H9 (cell line): ENCODE measurements around the gene PRKCD. TPM values are rescaled to one million over a fixed set of nuclear protein-coding genes. Genes with fewer than 3 reads are reported as not detected.
A peak's percentile ranks its signal among the peaks of the same experiment; 100 is the strongest.

Source experiments
- DNase-seq: peaks from one replicate; pipeline ENCODE4 v3.0.0-alpha.2; 2017
- H2AFZ ChIP-seq: one replicate; pipeline ENCODE4 v1.6.1; 2013; ENCODE audit warnings: mild to moderate bottlenecking, low read length, control low read depth, moderate library complexity
- H2AK5ac ChIP-seq: 2 replicates; pipeline ENCODE4 v1.6.1; 2013; ENCODE audit warnings: low read length, control low read depth, mixed read lengths; ENCODE audit not compliant: insufficient read length
- H2BK120ac ChIP-seq: one replicate; pipeline ENCODE4 v1.6.1; 2013; ENCODE audit warnings: low read depth, mild to moderate bottlenecking, low read length, control low read depth, inconsistent platforms; ENCODE audit not compliant: poor library complexity, severe bottlenecking
- H2BK12ac ChIP-seq: 2 replicates; pipeline ENCODE4 v1.6.1; 2013; ENCODE audit warnings: low read length, control low read depth, mixed read lengths, low read depth; ENCODE audit not compliant: insufficient read length
- H2BK15ac ChIP-seq: 2 replicates; pipeline ENCODE4 v1.6.1; 2013; ENCODE audit warnings: low read depth, low read length, control low read depth
- H2BK20ac ChIP-seq: one replicate; pipeline ENCODE4 v1.6.1; 2013; ENCODE audit warnings: low read depth, mild to moderate bottlenecking, low read length, control low read depth, inconsistent platforms; ENCODE audit not compliant: poor library complexity, severe bottlenecking
- H2BK5ac ChIP-seq: 2 replicates; pipeline ENCODE4 v1.6.1; 2013; ENCODE audit warnings: low read length, control low read depth, mixed read lengths; ENCODE audit not compliant: insufficient read length
- H3K14ac ChIP-seq: 2 replicates; pipeline ENCODE4 v1.6.1; 2013; ENCODE audit warnings: low read length, control low read depth; ENCODE audit not compliant: insufficient read depth
- H3K18ac ChIP-seq: 2 replicates; pipeline ENCODE4 v1.6.1; 2013; ENCODE audit warnings: low read depth, mild to moderate bottlenecking, mixed read lengths, low read length, control low read depth; ENCODE audit not compliant: insufficient read length
- H3K23ac ChIP-seq: 2 replicates; pipeline ENCODE4 v1.6.1; 2013; ENCODE audit warnings: low read length, control low read depth, mixed read lengths, low read depth; ENCODE audit not compliant: insufficient read length
- H3K23me2 ChIP-seq: 2 replicates; pipeline ENCODE4 v1.6.1; 2013; ENCODE audit warnings: low read depth, mild to moderate bottlenecking, mixed read lengths, low read length, control low read depth; ENCODE audit not compliant: insufficient read length, poor library complexity, severe bottlenecking
- H3K27ac ChIP-seq: 2 replicates; pipeline ENCODE4 v1.5.1; 2013; ENCODE audit warnings: low read length, control low read depth, mixed read lengths, low read depth; ENCODE audit not compliant: insufficient read length
- H3K27me3 ChIP-seq: 2 replicates; pipeline ENCODE4 v1.6.1; 2013; ENCODE audit warnings: low read length, control low read depth, inconsistent platforms; ENCODE audit not compliant: insufficient read depth
- H3K4ac ChIP-seq: 2 replicates; pipeline ENCODE4 v1.6.1; 2013; ENCODE audit warnings: low read depth, mild to moderate bottlenecking, control low read depth, inconsistent platforms, low read length, moderate library complexity
- H3K4me1 ChIP-seq: 2 replicates; pipeline ENCODE4 v1.6.1; 2013; ENCODE audit warnings: low read length, control low read depth, inconsistent platforms; ENCODE audit not compliant: insufficient read depth
- H3K4me2 ChIP-seq: 2 replicates; pipeline ENCODE4 v1.6.1; 2013; ENCODE audit warnings: low read length, control low read depth, mixed read lengths; ENCODE audit not compliant: insufficient read length, insufficient read depth
- H3K56ac ChIP-seq: 2 replicates; pipeline ENCODE4 v1.6.1; 2013; ENCODE audit warnings: low read depth, mild to moderate bottlenecking, mixed read lengths, low read length, control low read depth; ENCODE audit not compliant: insufficient read length
- H3K79me1 ChIP-seq: 2 replicates; pipeline ENCODE4 v1.6.1; 2013; ENCODE audit warnings: low read depth, mild to moderate bottlenecking, moderate library complexity, low read length, control low read depth, inconsistent platforms; ENCODE audit not compliant: insufficient read depth, poor library complexity, severe bottlenecking
- H3K79me2 ChIP-seq: 2 replicates; pipeline ENCODE4 v1.6.1; 2013; ENCODE audit warnings: low read length, control low read depth, inconsistent platforms; ENCODE audit not compliant: insufficient read depth
- H3K9ac ChIP-seq: 2 replicates; pipeline ENCODE4 v1.6.1; 2013; ENCODE audit warnings: low read length, control low read depth, mixed read lengths; ENCODE audit not compliant: insufficient read length; ENCODE audit errors: extremely low read depth
- H3K9me3 ChIP-seq: one replicate; pipeline ENCODE4 v1.6.1; 2013; ENCODE audit warnings: low read depth, low read length, inconsistent platforms; ENCODE audit not compliant: control insufficient read depth
- H3T11ph ChIP-seq: one replicate; pipeline ENCODE4 v1.6.1; 2013; ENCODE audit warnings: mild to moderate bottlenecking, low read length, control low read depth, inconsistent platforms
- H4K20me1 ChIP-seq: one replicate; pipeline ENCODE4 v1.6.1; 2013; ENCODE audit not compliant: control insufficient read depth, insufficient read length, insufficient read depth
- H4K5ac ChIP-seq: 2 replicates; pipeline ENCODE4 v1.6.1; 2013; ENCODE audit warnings: low read depth, mild to moderate bottlenecking, mixed read lengths, low read length, control low read depth; ENCODE audit not compliant: insufficient read length
- H4K8ac ChIP-seq: replicated peaks from 2 replicates; pipeline ENCODE4 v1.6.1; 2013; ENCODE audit warnings: low read length, control low read depth, mixed read lengths, low read depth; ENCODE audit not compliant: insufficient read length
- H4K91ac ChIP-seq: 2 replicates; pipeline ENCODE4 v1.6.1; 2013; ENCODE audit warnings: low read depth, mild to moderate bottlenecking, moderate library complexity, mixed read lengths, low read length, control low read depth; ENCODE audit not compliant: insufficient read length
- H3K27ac Mint-ChIP-seq, 3 experiments: 2 replicates in 2 of 3; 3 replicates in 1 of 3; pipeline ENCODE4 v1.8.0; 2020 to 2021; ENCODE audit warnings: mixed read lengths in 3 of 3, mild to moderate bottlenecking in 1 of 3, moderate library complexity in 1 of 3
- H3K27me3 Mint-ChIP-seq: 2 replicates; pipeline ENCODE4 v1.8.0; 2021; ENCODE audit warnings: low read depth, mild to moderate bottlenecking, moderate library complexity, mixed read lengths
- H3K36me3 Mint-ChIP-seq, 3 experiments: 2 replicates in 2 of 3; 3 replicates in 1 of 3; pipeline ENCODE4 v1.8.0; 2020 to 2021; ENCODE audit warnings: low read depth in 3 of 3, mixed read lengths in 3 of 3; ENCODE audit not compliant: insufficient read depth in 1 of 3
- H3K4me1 Mint-ChIP-seq, 2 experiments: 2 replicates each; pipeline ENCODE4 v1.8.0; 2020; ENCODE audit warnings: mixed read lengths in 2 of 2
- H3K4me3 Mint-ChIP-seq, 2 experiments: 2 replicates in 1 of 2; 3 replicates in 1 of 2; pipeline ENCODE4 v1.8.0; 2020 to 2021; ENCODE audit warnings: mild to moderate bottlenecking in 2 of 2, mixed read lengths in 2 of 2, moderate library complexity in 1 of 2
- H3K9me3 Mint-ChIP-seq, 2 experiments: 2 replicates in 1 of 2; 3 replicates in 1 of 2; pipeline ENCODE4 v1.8.0; 2020; ENCODE audit warnings: mild to moderate bottlenecking in 2 of 2, mixed read lengths in 2 of 2, moderate library complexity in 1 of 2
- CTCF ChIP-seq: fragments of 200-600 bp; sonication (generic); conservative IDR thresholded peaks from 3 replicates; pipeline ENCODE4 v1.8.0; 2021; ENCODE audit warnings: antibody characterized with exemption, mild to moderate bottlenecking
- WGBS: extraction: QIAGEN DNeasy Blood & Tissue Kit; methylation state at CpG from one replicate; pipeline ENCODE4 v1.1.7; 2013; ENCODE audit warnings: missing lambda C conversion rate, low lambda C conversion rate, mixed read lengths; ENCODE audit not compliant: insufficient read length; ENCODE audit errors: extremely low coverage; 5-methylcytosine and 5-hydroxymethylcytosine counted together
- total RNA-seq: library from RNA; stranded (reverse); gene quantifications from 2 replicates; pipeline ENCODE4 v1.2.1, GENCODE V29; 2021

PRKCD gene
- total RNA-seq, 1 experiment from 2014 or later = 23.7 TPM

GRCh38 chr3:53221827-53222182 is 60.8 kb downstream of the PRKCD start:
- Histone ChIP-seq H3K79me2 (no peaks in the 10 kb centered on the region), H3K9me3 (no peaks in the 10 kb centered on the region), H2BK15ac (no peak overlapping the region), H4K8ac (no peak overlapping the region), H3K18ac (no peak overlapping the region), H3K27ac (no peak overlapping the region), H4K20me1 (no peaks in the 10 kb centered on the region), H2BK20ac (no peak overlapping the region), H2BK120ac (no peak overlapping the region), H3K56ac (no peak overlapping the region), H3K14ac (no peak overlapping the region), H2BK5ac (no peak overlapping the region), H3T11ph (no peak overlapping the region), H2AK5ac (no peak overlapping the region), H3K4me1 (no peaks in the 10 kb centered on the region; the same call in 1 of the 2 replicates), H3K4ac (no peak overlapping the region), H3K23me2 (no peaks in the 10 kb centered on the region), H3K4me2 (no peak overlapping the region), H3K9ac (no peak overlapping the region), H2AFZ (no peak overlapping the region), H3K23ac (no peak overlapping the region), H3K79me1 (no peaks in the 10 kb centered on the region), H2BK12ac (no peak overlapping the region), H4K5ac (no peak overlapping the region), H3K27me3 (no peaks in the 10 kb centered on the region), H4K91ac (no peak overlapping the region)
- H3K27ac Mint-ChIP-seq = peak overlapping the region in 1 of 3 experiments; percentile 95; a peak in 2 of 7 replicates
- peaks cover 23 to 44% (median 30%) of the 10 kb centered on the region in 3 experiments; a peak in 6 of 7 replicates for H3K36me3 Mint-ChIP-seq
- WGBS = no CpG with 5 or more reads among the region's 3 CpGs
- no peak overlapping the region for H3K4me3 Mint-ChIP-seq
- no peak for DNase-seq
- TF ChIP-seq CTCF = no peak
- no peaks in the 10 kb centered on the region for H3K9me3 Mint-ChIP-seq
- H3K27me3 Mint-ChIP-seq = peaks cover 6% of the 10 kb centered on the region
- H3K4me1 Mint-ChIP-seq = peaks cover 0 to 2% of the 10 kb centered on the region in 2 experiments
